SK-N-SH treated with all-trans-retinoic acid at 6 μM for 48 hours (cell line): ENCODE measurements around the gene CT55.
A peak's percentile ranks its signal among the peaks of the same experiment; 100 is the strongest.

Experiments used
- ATAC-seq: fragments of 200-7000 bp; cut with Tn5 transposase; 3 replicates; pipeline ENCODE4 v1.9.1; 2020; ENCODE audit warnings: mild to moderate bottlenecking, moderate library complexity
- BACH2 ChIP-seq: fragments of 250-450 bp; sonication (Bioruptor Pico); IDR thresholded peaks from 2 replicates; pipeline ENCODE4 v1.9.0; 2021; ENCODE audit warnings: mild to moderate bottlenecking, borderline replicate concordance
- CREB5 ChIP-seq: fragments of 250-450 bp; sonication (Bioruptor Pico); IDR thresholded peaks from 2 replicates; pipeline ENCODE4 v1.5.1; 2020; ENCODE audit warnings: low read depth, mild to moderate bottlenecking, moderate library complexity
- CSDC2 ChIP-seq: fragments of 250-450 bp; sonication (Bioruptor Pico); IDR thresholded peaks from 2 replicates; pipeline ENCODE4 v1.5.0; 2020; ENCODE audit warnings: mild to moderate bottlenecking, moderate library complexity
- ESRRG ChIP-seq: fragments of 250-450 bp; sonication (Bioruptor Pico); IDR thresholded peaks from 2 replicates; pipeline ENCODE4 v1.6.1; 2021; ENCODE audit warnings: mild to moderate bottlenecking
- GLIS3 ChIP-seq: fragments of 250-450 bp; sonication (Bioruptor Pico); IDR thresholded peaks from 2 replicates; pipeline ENCODE4 v1.5.0; 2020; ENCODE audit warnings: mild to moderate bottlenecking, moderate library complexity
- OSR1 ChIP-seq: fragments of 250-450 bp; sonication (Bioruptor Pico); IDR thresholded peaks from 2 replicates; pipeline ENCODE4 v1.8.0; 2022; ENCODE audit warnings: moderate library complexity, mild to moderate bottlenecking, inconsistent platforms
- PATZ1 ChIP-seq: fragments of 250-450 bp; sonication (Bioruptor Pico); IDR thresholded peaks from 2 replicates; pipeline ENCODE4 v1.8.0; 2020; ENCODE audit warnings: mild to moderate bottlenecking, moderate library complexity, borderline replicate concordance
- POU6F1 ChIP-seq: fragments of 250-450 bp; sonication (Bioruptor Pico); IDR thresholded peaks from 2 replicates; pipeline ENCODE4 v1.8.0; 2021; ENCODE audit warnings: low read depth, mild to moderate bottlenecking, moderate library complexity, borderline replicate concordance
- PPARA ChIP-seq: fragments of 250-450 bp; sonication (Bioruptor Pico); IDR thresholded peaks from 2 replicates; pipeline ENCODE4 v1.5.0; 2020; ENCODE audit warnings: mild to moderate bottlenecking, borderline replicate concordance
- RARB ChIP-seq: fragments of 250-450 bp; sonication (Bioruptor Pico); IDR thresholded peaks from 2 replicates; pipeline ENCODE4 v1.8.0; 2021; ENCODE audit warnings: mild to moderate bottlenecking, moderate library complexity
- TCF4 ChIP-seq: fragments of 250-450 bp; sonication (Bioruptor Pico); IDR thresholded peaks from 2 replicates; pipeline ENCODE4 v1.8.0; 2021; ENCODE audit warnings: mild to moderate bottlenecking, moderate library complexity, borderline replicate concordance
- TOX ChIP-seq: fragments of 250-450 bp; sonication (Bioruptor Pico); IDR thresholded peaks from 2 replicates; pipeline ENCODE4 v1.8.0; 2021; ENCODE audit warnings: mild to moderate bottlenecking, moderate library complexity, borderline replicate concordance
- TSHZ2 ChIP-seq: fragments of 250-450 bp; sonication (Bioruptor Pico); IDR thresholded peaks from 2 replicates; pipeline ENCODE4 v1.5.0; 2020; ENCODE audit warnings: mild to moderate bottlenecking, moderate library complexity
- ZC3H10 ChIP-seq: fragments of 250-450 bp; sonication (Bioruptor Pico); IDR thresholded peaks from 2 replicates; pipeline ENCODE4 v1.5.1; 2021; ENCODE audit warnings: mild to moderate bottlenecking, moderate library complexity
- ZFP3 ChIP-seq: fragments of 250-450 bp; sonication (Bioruptor Pico); IDR thresholded peaks from 2 replicates; pipeline ENCODE4 v1.5.0; 2020; ENCODE audit warnings: mild to moderate bottlenecking, moderate library complexity

CT55 gene

GRCh38 chrX:135114392-135114791 lies 56.8 kb downstream of the CT55 start (continued):
- TF ChIP-seq TSHZ2 (CRISPR knock-in tag) (no peak), GLIS3 (no peak), ZC3H10 (CRISPR knock-in tag) (no peak), TOX (no peak), PPARA (CRISPR knock-in tag) (no peak)

- no peak; the same call in 2 of the 3 replicates for ATAC-seq
These were observed 58.5 kb downstream of the CT55 start for GRCh38 chrX:135112743-135113142.

GRCh38 chrX:135112096-135112729 lies 59.0 kb downstream of the CT55 start:
- TF ChIP-seq OSR1 (CRISPR knock-in tag) (no peak), ESRRG (CRISPR knock-in tag) (no peak)
- peak; percentile 87 for ATAC-seq

More at GRCh38 chrX:135112743-135113142, 58.5 kb downstream of the CT55 start:
- TF ChIP-seq PPARA (CRISPR knock-in tag) (no peak), BACH2 (no peak), CSDC2 (CRISPR knock-in tag) (no peak), RARB (CRISPR knock-in tag) (no peak), ESRRG (CRISPR knock-in tag) (no peak), TCF4 (CRISPR knock-in tag) (no peak), ZFP3 (no peak), ZC3H10 (CRISPR knock-in tag) (no peak), POU6F1 (CRISPR knock-in tag) (no peak), PATZ1 (CRISPR knock-in tag) (no peak)

- no peak for ATAC-seq
- TF ChIP-seq ZFP3 = no peak
- no peak for TF ChIP-seq CREB5 (CRISPR knock-in tag)
These were observed 61.6 kb downstream of the CT55 start for GRCh38 chrX:135109554-135109953.
